ENCODE data around the gene ROBO2. TPM values are rescaled to one million over a fixed set of nuclear protein-coding genes. Genes with fewer than 3 reads are reported as not detected.

Gene ROBO2
- total and polyA plus RNA-seq, 10 of the 15 experiments (the other 5 are each of a cell fraction or from before 2014, with no cell fraction given) = 0.22 to 2.5 (median 0.81) TPM

GRCh38 chr3:77125966-77126365, 86.1 kb downstream of the ROBO2 start (continued):
- TF ChIP-seq REST (IDR thresholded peaks at IDR 0.05; ENCODE audit: low read depth, low read length) (no peak), RELB (IDR thresholded peaks at IDR 0.05; ENCODE audit: low read depth) (no peak), NR2C2 (IDR thresholded peaks at IDR 0.05; ENCODE audit: borderline replicate concordance, control insufficient read depth, insufficient read length, low read depth) (no peak), BMI1 (IDR thresholded peaks at IDR 0.05; ENCODE audit: borderline replicate concordance) (no peak), GABPA (IDR thresholded peaks at IDR 0.05; ENCODE audit: low read depth) (no peak), RAD21 (IDR thresholded peaks at IDR 0.05; ENCODE audit: insufficient read depth, low read depth, low read length) (no peak), NKRF (conservative IDR thresholded peaks at IDR 0.05) (no peak), ATF3 (IDR thresholded peaks at IDR 0.05; ENCODE audit: borderline replicate concordance, extremely low read depth, low read depth, low read length) (no peak), ETV6 (conservative IDR thresholded peaks at IDR 0.05 in 1 of 2, IDR thresholded peaks at IDR 0.05 in 1 of 2; ENCODE audit: borderline replicate concordance in 1 of 2, low read depth in 1 of 2) (no peak), SIX5 (IDR thresholded peaks at IDR 0.05; ENCODE audit: low read depth, low read length, severe bottlenecking) (no peak)

Measured in GM12878 (cell line).